Gastrocnemius medialis (tissue), 4 donors: ENCODE measurements around the gene EBP. TPM values are rescaled to one million over a fixed set of nuclear protein-coding genes. Genes with fewer than 3 reads are reported as not detected.

ENCODE experiments used
- ATAC-seq, 2 donors: fragments of 150-250 bp; one replicate each; pipeline ENCODE4 v1.9.1; 2016
- DNase-seq, 2 donors: peaks; one replicate each; pipeline ENCODE4 v3.0.0-alpha.2; 2019
- H3K27ac ChIP-seq, 4 donors: fragments of 200-600 bp; sonication (generic); 1 replicate in 1 of 4; 2 replicates in 3 of 4; pipeline ENCODE4 v1.5.1; 2016 to 2018; ENCODE audit warnings: mild to moderate bottlenecking in 2 of 4, moderate library complexity in 1 of 4
- H3K27me3 ChIP-seq, 3 donors: fragments of 200-600 bp; sonication (generic) in 2 of 3; 1 replicate in 1 of 3; 2 replicates in 2 of 3; pipeline versions ENCODE4 v1.5.1 to v1.6.0; 2016 to 2019; ENCODE audit warnings: mild to moderate bottlenecking in 1 of 3, moderate library complexity in 1 of 3
- H3K36me3 ChIP-seq, 2 donors: fragments of 200-600 bp; sonication (generic) in 1 of 2; one replicate each; pipeline ENCODE4 v1.5.1; 2017 to 2018
- H3K4me1 ChIP-seq, 2 donors: fragments of 200-600 bp; sonication (generic) in 1 of 2; one replicate each; pipeline ENCODE4 v1.5.1; 2016 to 2017; ENCODE audit warnings: mild to moderate bottlenecking in 2 of 2
- H3K4me3 ChIP-seq, 4 donors: fragments of 200-600 bp; sonication (generic) in 3 of 4; 1 replicate in 1 of 4; 2 replicates in 3 of 4; pipeline ENCODE4 v1.5.1; 2016 to 2019; ENCODE audit warnings: mild to moderate bottlenecking in 2 of 4
- H3K9me3 ChIP-seq, 3 donors: fragments of 200-600 bp; sonication (generic) in 2 of 3; 1 replicate in 1 of 3; 2 replicates in 2 of 3; pipeline ENCODE4 v1.5.1; 2016 to 2019
- CTCF ChIP-seq, 5 experiments: fragments of 450-650 bp in 3 of 5; fragments of 200-600 bp in 2 of 5; sonication (generic) in 2 of 5; IDR thresholded peaks in 4 of 5; conservative IDR thresholded peaks in 1 of 5; 1 replicate in 4 of 5; 2 replicates in 1 of 5; pipeline ENCODE4 v1.5.1; 2016 to 2019; ENCODE audit warnings: antibody characterized with exemption in 5 of 5, mild to moderate bottlenecking in 3 of 5, moderate library complexity in 3 of 5
- POLR2A ChIP-seq, 2 donors: fragments of 450-650 bp; IDR thresholded peaks; one replicate each; pipeline ENCODE4 v1.6.1; 2017; ENCODE audit warnings: antibody characterized with exemption in 2 of 2, mild to moderate bottlenecking in 2 of 2, moderate library complexity in 2 of 2
- in situ Hi-C, 4 donors: fragments of 200-750 bp; cut with MboI; loops; one replicate each; pipeline versions ENCODE4 v1.15.0 to v1.8.0; 2017; ENCODE audit warnings: low sequenced_read_pairs in 4 of 4
- intact Hi-C: fragments of 100-400 bp; cut with DNase I; formaldehyde crosslinking; loops from one replicate; pipeline ENCODE4 v1.15.1; 2023; ENCODE audit warnings: low total_unique reads
- total RNA-seq, 4 donors: library from RNA; depleted of rRNA; stranded (reverse); fragments of >200 nt; gene quantifications; one replicate each; pipeline versions ENCODE4 v1.1.0 to v1.2.3, GENCODE V29; 2016

The EBP gene
- total RNA-seq, 4 donors from 2014 or later, result 2.7 to 5.3 (median 4.3) TPM

- no peaks in the 10 kb centered on the region for H3K36me3 ChIP-seq
- in situ Hi-C loops, result no loop called here
- intact Hi-C loops, result loop anchor here (10.0 kb wide), 1 partner anchor 273 kb away; the partner anchor contains the start of gene HDAC6
- H3K27ac ChIP-seq, result peak overlapping the region in 3 of 4 donors; percentile 18 to 69 (median 43)
- H3K4me1 ChIP-seq, result no peaks in the 10 kb centered on the region
- TF ChIP-seq CTCF (IDR thresholded peaks at IDR 0.05 in 4 of 5, conservative IDR thresholded peaks at IDR 0.05 in 1 of 5) (no peak), POLR2A (IDR thresholded peaks at IDR 0.05) (no peak)
- DNase-seq, result peak; percentile 4 to 19
- no peaks in the 10 kb centered on the region for H3K27me3 ChIP-seq
- H3K4me3 ChIP-seq, result no peak overlapping the region
- ATAC-seq, result peak; percentile 88 to 90
- no peaks in the 10 kb centered on the region for H3K9me3 ChIP-seq
These were observed 9.9 kb downstream of the EBP start for GRCh38 chrX:48531358-48531959.

DNA sequence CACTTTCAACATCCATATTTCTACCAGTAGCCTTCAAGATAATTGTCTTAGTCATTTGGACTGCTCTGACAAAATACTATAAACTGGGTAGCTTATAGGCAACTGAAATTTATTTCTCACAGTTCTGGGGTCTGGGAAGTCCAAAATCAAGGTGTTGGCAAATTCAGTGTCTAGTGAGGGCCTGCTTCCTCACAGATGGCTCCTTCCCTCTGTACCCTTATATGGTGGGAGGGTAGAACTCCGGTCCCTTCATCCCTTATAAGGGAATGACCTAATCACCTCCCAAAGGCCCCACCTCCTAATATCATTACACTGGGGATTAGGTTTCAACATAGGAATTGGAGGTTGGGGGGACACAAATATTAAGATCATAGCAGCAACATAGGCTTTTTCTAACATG lies 10.6 kb downstream of the EBP start:
- no peaks in the 10 kb centered on the region for H3K9me3 ChIP-seq
- peak overlapping the region in 3 of 4 donors; percentile 18 to 69 (median 43) for H3K27ac ChIP-seq
- in situ Hi-C loops (no loop called here), intact Hi-C loops (loop anchor here (10.0 kb wide), 1 partner anchor 273 kb away; the partner anchor contains the start of gene HDAC6)
- no peak overlapping the region for H3K4me3 ChIP-seq
- DNase-seq (no peak), ATAC-seq (no peak)
- no peaks in the 10 kb centered on the region for H3K36me3 ChIP-seq
- H3K27me3 ChIP-seq, result no peaks in the 10 kb centered on the region
- TF ChIP-seq CTCF (IDR thresholded peaks at IDR 0.05 in 4 of 5, conservative IDR thresholded peaks at IDR 0.05 in 1 of 5) (no peak), POLR2A (IDR thresholded peaks at IDR 0.05) (no peak)
- no peaks in the 10 kb centered on the region for H3K4me1 ChIP-seq

DNA sequence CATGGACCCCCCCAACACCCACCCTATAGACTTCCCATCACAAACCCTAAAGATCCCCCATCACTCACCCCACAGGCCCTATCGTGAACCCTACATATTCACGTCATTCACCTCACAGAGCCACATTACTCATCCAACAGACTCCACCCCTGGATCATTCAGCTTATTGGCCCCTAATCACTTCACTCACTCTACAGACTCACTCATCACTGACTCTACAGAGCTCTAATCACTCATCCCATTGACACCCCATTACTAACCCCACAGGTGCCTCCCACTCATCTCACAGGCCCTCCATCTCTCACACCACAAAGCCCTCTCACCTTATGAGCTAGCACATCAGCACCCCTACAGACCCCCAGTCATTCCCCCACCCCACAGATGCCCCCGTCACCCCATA lies 11.6 kb downstream of the EBP start:
- no peak for TF ChIP-seq POLR2A (IDR thresholded peaks at IDR 0.05)
- no peak overlapping the region for H3K27ac ChIP-seq
- ATAC-seq, result no peak
- intact Hi-C loops, result loop anchor here (10.0 kb wide), 1 partner anchor 272 kb away; the partner anchor contains the start of gene HDAC6
- H3K4me1 ChIP-seq, result no peaks in the 10 kb centered on the region
- no peaks in the 10 kb centered on the region for H3K9me3 ChIP-seq
- no peak for DNase-seq
- H3K36me3 ChIP-seq, result no peaks in the 10 kb centered on the region
- H3K27me3 ChIP-seq, result no peaks in the 10 kb centered on the region
- in situ Hi-C loops, result no loop called here
- H3K4me3 ChIP-seq, result no peak overlapping the region

DNA sequence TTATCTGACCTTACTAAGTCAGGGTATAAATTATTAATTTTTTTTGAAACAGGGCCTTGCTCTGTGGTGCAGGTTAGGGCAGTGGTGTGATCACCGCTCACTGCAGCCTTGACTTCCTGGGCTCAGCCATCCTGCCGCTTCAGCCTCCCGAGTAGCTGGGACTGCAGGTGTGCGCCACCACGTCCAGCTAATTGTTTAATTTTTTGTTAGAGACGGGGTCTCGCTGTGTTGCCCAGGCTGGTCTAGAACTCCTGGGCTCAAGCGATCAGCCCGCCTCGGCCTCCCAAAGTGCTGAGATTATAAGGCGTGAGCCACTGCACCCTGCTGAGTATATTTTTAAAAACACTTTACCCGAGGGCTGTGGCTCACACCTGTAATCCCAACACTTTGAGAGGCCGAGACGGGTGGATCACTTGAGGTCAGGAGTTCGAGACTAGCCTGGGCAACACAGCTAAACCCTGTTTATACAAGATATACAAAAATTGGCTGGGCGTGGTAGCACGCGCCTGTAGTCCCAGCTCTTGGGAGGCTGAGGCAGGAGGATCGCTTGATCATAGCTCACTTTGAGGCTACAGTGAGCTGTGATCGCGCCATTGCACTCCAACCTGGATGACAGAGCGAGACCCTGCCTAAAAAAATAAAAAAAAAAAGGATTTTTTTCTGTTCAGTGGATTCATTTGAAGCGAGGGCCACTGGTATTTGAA lies 17.2 kb downstream of the EBP start:
- peaks cover 0 to 3% of the 10 kb centered on the region in 2 donors for H3K4me1 ChIP-seq
- H3K4me3 ChIP-seq, result peak overlapping the region; percentile 41 to 81 (median 72)
- no peaks in the 10 kb centered on the region for H3K9me3 ChIP-seq
- intact Hi-C loops (loop anchor here (1.0 to 10.0 kb wide), 4 partner anchors 30 to 266 kb away; partner anchors contain the start of genes FTSJ1, HDAC6, PORCN and RBM3), in situ Hi-C loops (no loop called here)
- ATAC-seq (no peak), DNase-seq (no peak)
- H3K27ac ChIP-seq, result peak overlapping the region; percentile 91 to 96 (median 92)
- peaks cover 0 to 4% of the 10 kb centered on the region in 2 donors for H3K36me3 ChIP-seq
- TF ChIP-seq CTCF (IDR thresholded peaks at IDR 0.05 in 4 of 5, conservative IDR thresholded peaks at IDR 0.05 in 1 of 5), result no peak
- no peak for TF ChIP-seq POLR2A (IDR thresholded peaks at IDR 0.05)
- no peaks in the 10 kb centered on the region for H3K27me3 ChIP-seq
